Measurements from ENCODE around the gene ZBED1. TPM values are rescaled to one million over a fixed set of nuclear protein-coding genes. Genes with fewer than 3 reads are reported as not detected.

Gene ZBED1
- total RNA-seq, 4 donors from 2014 or later = 28.3 to 46.5 (median 34.2) TPM

GRCh38 chrX:2445662-2446623, 54.8 kb downstream of the ZBED1 start:
- DNase-seq (ENCODE audit: low spot score) (no peak), ATAC-seq (ENCODE audit: low FRiP score) (no peak)
- no peak for TF ChIP-seq CTCF (IDR thresholded peaks at IDR 0.05)

GRCh38 chrX:2442694-2443093, 58.1 kb downstream of the ZBED1 start:
- no peak for DNase-seq (ENCODE audit: low spot score)
- TF ChIP-seq CTCF (IDR thresholded peaks at IDR 0.05) = no peak
- no peak for ATAC-seq (ENCODE audit: low FRiP score)

GRCh38 chrX:2441466-2441865, 59.3 kb downstream of the ZBED1 start:
- no peak for ATAC-seq (ENCODE audit: low FRiP score)
- DNase-seq (ENCODE audit: low spot score) = no peak
- no peak for TF ChIP-seq CTCF (IDR thresholded peaks at IDR 0.05)

- no peak for TF ChIP-seq CTCF (IDR thresholded peaks at IDR 0.05)
- DNase-seq (ENCODE audit: low spot score) (no peak), ATAC-seq (ENCODE audit: low FRiP score) (no peak)
Observed at GRCh38 chrX:2439613-2440012, 61.2 kb downstream of the ZBED1 start.

Other genes starting within 250 kb of the ZBED1 start
- 10 to 100 TPM; 18.6 to 34.2 (median 21.4) TPM for gene DHRSX, start within 50 bp of the ZBED1 start, total RNA-seq
- 100 to 1,000 TPM; 206 to 412 (median 295) TPM for gene CD99, start 190.3 kb upstream of the ZBED1 start, total RNA-seq

Measured in omental fat pad (tissue), 4 donors.